COLO668 (cell line): Measurements from ENCODE around the gene CHST13.

Experiments used
- DNase-seq: peaks from one replicate; lab custom pipeline; 2025; ENCODE audit not compliant: unreplicated experiment; lab: John Stamatoyannopoulos, UW

The CHST13 gene

DNA sequence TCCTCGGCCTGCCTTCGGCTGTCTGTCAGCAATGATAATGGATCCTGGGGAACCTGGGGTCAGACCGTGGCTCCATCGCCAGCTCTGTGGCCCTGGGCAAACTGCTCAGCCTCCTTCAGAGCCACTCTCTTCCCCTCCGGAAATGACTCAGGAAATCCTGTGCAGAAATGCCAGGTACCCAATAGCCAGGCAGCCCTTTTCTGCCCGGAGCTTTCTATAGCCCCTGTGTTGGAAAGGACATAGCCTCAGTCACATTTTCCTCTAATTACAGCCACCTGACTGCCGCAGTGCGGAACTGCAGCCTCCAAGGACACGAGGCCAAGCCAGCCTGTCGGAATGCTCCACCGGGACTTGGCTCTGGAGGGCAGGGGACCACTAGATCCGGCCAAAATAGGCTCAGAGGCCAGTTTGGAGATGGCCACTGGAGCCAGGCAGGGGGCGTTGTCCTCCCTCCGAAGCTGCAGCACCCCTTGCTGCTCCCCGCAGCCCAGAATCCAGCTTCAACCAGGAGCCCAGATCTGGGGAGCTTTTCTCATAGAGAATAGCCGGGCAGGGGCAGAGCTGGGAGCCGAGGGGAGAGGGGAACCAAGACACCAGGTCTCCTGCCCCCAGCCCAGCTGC lies 36.7 kb upstream of the CHST13 start:
- no peak for DNase-seq

DNA sequence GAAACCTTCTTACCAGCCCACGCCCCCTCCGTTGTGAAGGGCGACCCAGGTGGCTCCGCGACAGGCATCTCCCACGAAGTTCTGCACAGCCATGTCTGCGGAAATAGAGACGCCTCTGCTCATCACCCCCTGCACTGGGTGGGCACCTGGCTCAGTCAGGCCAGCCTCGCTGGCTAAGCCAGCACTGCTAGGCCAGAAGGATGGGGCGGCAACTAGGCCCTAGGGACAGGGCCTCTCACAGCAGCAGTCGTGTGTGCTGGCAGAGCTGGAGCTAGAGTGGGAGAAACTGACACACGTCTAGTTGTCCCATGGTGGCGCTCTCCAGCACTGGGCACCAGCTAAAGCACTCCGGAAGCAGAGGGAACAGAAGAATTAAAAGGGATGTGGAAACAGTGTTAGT lies 35.8 kb upstream of the CHST13 start:
- DNase-seq: no peak

DNA sequence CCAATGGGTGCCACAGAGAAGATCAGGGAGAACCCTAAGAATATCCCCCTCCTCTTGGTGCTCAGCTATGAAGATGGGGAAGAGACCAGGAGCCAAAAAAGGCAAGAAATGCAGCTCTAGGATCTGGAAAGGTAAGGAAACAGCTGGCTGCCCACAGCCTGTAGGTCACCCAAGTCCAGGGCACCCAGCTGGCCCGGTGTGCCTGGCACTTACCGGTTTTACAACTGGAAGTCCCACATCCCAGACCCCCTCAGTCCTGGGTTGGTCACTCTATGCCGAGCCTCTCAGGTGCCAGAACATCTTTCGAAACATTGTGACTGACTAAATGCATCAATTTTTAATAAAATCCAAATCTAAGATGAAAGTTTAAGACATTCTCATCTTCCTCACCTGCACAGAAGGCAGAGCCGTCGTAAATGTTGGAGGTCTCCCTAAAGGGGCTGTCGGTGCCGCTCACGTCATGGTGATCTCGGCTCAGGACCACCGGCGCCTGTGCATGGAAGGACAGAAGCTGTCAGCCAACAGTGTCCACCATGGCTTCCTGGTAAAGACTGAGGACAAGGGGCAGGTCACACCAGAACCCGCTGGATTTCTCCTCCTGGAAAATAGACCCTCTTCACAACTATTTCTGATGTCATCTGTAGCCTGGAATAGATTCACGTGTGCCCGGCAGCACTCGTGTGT lies 34.9 kb upstream of the CHST13 start:
- no peak for DNase-seq

DNA sequence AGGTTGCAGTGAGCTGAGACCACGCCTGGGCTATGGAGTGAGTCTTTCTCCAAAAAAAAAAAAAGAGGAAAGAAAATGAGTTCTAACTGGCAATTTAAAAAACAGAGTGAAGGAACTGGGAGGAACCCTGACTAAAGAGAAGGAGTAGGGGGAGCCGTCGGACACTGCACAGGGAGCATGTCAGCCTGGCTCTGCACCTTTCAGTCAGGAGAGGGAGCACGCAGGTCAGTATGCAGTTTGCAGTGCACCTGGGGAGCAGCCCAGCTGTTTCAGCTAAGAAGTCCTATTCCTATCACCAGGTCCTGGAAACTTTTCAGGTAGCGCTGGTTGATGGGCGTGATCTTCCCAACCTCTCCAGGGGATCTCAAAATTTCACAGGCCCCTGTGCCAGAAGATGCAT lies 33.3 kb upstream of the CHST13 start:
- DNase-seq: peak; percentile 5

DNA sequence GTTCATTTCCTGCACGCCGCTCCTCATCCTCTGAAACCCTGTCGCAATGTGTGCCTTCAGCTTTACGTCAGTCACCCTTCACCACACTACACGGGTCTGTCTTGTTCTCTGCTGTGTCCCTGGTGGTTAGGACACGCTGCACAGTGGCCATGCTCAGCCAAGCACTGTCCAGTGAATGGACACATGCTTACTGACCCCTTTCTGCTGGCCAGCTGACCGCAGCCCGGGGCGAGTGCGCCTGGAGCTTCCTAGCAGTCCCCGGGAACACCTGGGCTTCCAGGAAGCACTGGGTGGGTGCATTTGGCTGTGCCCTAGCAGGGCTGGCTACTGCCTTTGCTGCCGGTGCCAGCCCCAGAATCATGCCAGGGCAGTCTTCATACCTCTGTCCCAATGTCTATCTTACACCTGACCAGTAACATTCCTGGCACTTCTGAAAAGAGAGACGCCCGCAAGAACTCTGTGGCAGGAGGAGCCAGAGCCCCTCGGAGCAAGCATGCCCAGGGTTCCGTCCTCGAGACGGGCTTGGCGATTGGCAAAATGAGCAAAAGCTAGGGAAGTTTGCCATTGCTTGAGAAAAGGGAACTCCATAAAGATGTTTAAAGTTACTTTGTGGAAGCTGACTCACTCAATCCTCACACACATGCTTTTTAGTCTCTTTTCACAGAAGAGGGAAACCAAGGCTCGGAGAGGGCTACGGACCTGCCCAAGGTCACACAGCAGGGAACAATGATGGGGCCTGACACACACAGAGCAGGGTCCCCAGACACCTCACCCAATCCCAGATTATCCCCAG lies 32.5 kb upstream of the CHST13 start:
- DNase-seq: no peak

GRCh38 chr3:126493051-126493450 lies 30.9 kb upstream of the CHST13 start:
- DNase-seq: no peak

DNA sequence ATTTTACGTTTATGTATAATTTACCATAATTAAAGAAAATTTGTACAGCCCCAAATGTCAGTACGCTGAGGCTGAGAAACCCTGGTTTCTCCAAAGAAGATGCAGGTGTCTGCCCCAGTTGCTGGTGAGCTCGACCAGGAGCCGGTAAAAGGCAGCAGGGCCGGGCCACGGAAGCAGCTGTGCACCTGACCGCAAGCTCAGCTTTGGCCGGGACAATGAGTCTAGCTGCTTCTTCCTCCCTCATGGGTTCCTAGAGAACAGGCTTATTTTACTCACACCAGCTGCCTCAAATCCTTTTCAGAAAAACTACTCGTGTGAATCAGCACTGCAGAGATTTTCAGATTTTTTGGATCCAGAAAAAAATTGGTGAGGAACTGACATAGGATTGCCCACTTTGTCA lies 30.2 kb upstream of the CHST13 start:
- DNase-seq: peak; percentile 15

DNA sequence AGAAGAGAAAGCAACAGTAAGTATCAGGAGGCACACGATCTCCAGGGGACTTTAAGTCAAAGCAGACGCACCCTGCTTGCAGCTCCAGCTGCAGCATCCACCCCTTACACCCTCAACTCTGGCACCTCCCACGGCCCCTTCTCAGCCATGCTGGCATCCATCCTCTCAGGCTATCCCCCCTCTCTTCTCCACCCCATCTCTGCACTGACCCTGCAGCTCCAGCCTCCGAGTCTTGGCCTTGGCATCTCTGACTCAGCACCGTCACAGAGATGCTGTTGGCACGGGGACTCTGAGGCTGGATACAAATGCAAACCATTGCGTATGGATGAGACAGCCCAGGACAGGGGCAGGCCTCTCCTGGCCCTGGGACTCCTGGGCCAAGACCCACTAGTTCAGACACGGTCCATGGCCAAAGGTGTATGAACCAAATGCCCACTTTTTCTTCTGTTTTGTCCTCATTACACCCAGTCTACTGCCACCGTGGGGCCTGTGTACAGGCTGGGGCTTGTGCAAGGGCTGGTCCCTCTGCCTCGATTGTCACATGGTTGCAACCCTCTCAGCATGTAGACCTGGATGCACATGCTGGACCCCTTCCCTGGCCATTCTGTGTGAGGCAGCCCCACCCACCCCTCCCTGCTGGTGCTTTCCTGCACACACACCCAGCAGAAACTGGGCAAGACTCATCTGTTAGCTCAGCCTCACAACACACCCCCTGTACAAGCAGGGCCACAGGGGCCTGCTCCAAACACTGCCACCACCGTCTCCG lies 29.6 kb upstream of the CHST13 start:
- no peak for DNase-seq

- DNase-seq: no peak
Observed at GRCh38 chr3:126494970-126495230, 29.1 kb upstream of the CHST13 start.

- DNase-seq: no peak
Observed at GRCh38 chr3:126495786-126496185, 28.2 kb upstream of the CHST13 start.

DNA sequence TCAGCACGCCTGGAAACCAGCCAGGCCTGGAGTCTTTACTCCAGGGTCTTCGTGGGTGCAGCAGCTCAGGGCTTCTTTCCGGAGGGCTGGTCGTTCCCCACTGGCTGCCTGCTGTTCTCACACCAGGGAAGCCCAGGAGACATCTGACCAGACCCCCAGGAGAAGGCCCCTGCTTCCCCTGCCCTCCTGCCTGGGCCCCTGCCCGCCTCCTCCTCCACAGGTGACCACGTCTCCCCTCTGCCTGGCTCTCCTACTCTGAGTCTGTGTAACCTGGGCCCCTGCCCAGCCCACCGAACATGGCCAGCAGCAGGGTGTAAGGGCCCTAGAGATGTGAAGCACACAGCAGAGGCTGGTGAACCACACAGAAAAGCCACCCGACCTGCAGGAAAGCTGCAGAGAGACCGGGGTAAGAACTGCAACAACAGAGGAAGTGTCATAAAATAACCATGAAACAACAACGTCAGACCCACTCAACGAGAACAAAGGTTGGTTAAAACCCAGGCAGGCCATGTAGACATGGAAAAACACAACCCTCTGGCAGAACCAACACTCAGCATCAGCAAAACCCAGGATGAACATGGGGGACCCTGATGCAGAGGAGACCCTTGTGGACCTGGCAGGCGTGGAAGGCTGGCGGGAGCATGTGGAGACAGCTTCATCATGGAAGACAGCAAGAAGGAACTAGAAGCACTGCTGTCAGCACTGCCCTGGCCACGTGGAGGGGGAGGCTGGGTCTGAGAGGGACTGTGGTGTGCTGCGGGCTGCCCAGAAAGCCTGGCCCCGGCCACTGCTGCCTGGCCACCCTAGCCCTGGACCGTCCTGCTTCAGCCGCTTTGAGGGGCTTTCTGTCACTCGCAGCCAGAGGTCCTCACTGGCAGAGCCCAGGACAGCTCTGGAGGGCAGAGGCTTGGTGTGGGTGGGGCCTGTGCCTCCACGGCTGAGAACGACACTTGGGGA lies 26.8 kb upstream of the CHST13 start:
- DNase-seq: no peak

GRCh38 chr3:126497956-126498355 lies 26.0 kb upstream of the CHST13 start:
- no peak for DNase-seq

DNA sequence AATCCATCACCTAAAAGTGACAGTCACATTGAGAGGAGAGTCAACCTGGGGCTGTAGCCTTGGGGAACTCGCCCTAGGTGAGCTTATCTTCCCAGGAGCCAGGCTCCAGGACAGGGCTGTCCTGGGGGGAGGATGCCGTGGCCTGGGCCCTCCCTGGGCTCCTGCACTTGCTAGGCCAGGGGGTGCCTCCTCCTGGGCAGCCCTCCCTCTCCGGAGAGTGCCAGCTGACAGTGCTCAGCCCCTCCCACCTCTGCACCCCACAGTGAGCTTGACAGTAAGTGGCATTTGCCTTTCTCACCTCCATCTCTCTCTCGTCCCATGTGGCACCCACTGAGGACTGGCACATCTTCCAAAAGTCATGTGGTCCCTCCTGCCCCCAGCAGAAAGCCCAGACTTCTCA lies 25.5 kb upstream of the CHST13 start:
- no peak for DNase-seq

DNA sequence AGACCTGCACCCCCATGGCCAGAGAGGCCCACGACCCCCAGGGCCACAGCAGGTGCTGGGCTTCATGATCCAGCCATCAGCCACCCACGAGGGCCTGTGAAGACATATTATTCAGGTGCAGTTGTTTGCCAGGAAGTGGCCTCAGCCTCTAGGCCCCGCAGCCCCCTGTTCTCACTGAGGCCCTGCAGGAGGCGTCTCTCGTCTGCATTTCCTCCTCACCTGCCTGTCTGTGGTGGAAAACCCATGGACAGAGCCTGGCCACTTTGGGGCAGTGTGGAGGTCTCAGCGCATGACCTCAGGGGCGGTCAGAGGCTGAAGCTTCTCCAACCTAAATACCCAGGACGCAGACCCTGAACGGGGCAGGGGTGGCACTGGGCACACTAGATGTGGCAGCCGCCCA lies 25.0 kb upstream of the CHST13 start:
- DNase-seq: no peak

DNA sequence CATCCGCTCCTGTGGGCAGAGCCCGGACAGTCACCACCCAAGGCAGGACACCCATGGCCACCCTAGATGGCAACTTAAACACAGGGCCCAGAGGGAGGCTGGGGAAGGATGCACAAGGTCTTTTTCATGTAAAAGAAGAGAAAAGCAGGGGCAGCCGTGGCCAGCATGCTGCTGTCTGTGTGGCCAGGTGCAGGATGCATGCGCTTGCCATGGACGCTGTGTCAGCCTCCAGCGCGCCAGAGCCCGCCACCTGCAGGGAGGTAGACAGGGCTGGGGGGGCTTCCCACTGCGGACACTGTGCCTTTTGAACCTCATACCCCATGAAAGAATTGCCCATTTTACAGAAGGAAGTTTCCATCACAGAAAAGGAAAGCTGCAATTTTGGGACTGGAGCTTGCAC lies 24.6 kb upstream of the CHST13 start:
- no peak for DNase-seq

DNA sequence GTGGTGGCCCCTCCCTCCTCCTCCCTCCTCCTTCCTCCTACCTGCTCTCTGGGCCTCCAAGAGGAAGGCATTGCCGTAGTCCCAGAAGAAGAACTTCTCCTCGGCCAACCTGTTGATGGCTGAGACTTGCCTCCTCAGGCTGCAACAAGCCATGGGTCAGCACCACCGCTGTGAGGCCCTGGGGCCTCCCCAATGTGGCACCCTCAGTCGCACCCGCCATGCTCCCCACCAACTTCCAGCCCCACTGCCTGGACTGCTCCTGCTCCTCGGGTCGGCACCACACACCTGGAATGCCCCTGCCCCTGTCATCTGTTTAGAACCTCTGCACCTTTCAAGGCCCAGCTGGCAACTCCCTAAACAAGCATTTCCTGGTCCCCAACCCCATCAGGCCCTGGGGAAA lies 23.9 kb upstream of the CHST13 start:
- DNase-seq: no peak

- no peak for DNase-seq
Observed at GRCh38 chr3:126501054-126501453, 22.9 kb upstream of the CHST13 start.

DNA sequence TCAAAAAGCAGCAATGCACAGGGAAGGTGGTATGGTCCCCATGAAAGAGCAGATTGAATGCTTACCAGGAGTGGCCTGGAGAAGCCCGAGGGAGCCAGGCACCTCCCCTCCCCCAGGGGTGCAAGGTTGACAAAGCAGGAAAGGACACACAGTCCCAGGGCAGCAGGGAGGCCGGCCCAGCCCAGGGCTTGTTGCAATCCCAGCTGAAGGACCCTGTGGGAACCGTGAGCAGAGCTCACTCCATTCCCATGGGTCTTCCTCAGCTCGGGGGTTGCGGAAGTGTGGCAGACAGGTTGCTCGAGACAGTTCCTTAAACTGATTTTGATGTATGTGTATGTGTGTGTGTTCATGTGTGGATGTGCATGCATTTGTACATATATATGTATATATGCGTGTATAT lies 22.2 kb upstream of the CHST13 start:
- DNase-seq: no peak

DNA sequence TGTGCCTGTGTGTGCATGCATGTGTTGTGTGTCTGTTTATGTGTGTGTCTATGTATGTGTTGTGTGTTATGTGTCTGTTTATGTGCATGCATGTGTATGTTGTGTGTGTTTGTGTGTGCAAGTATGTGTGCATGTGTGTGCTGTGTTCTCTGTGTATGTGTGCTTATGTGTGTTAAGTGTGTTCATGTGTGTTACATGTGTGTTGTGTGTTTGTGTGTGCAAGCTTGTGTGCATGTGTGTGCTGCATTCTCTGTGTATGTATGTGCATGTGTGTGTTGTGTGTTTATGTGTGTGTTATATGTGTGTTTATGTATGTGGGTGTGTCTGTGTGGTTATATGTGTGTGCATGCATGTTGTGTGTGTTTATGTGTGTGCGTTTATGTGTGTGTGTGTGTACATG lies 21.3 kb upstream of the CHST13 start:
- no peak for DNase-seq

DNA sequence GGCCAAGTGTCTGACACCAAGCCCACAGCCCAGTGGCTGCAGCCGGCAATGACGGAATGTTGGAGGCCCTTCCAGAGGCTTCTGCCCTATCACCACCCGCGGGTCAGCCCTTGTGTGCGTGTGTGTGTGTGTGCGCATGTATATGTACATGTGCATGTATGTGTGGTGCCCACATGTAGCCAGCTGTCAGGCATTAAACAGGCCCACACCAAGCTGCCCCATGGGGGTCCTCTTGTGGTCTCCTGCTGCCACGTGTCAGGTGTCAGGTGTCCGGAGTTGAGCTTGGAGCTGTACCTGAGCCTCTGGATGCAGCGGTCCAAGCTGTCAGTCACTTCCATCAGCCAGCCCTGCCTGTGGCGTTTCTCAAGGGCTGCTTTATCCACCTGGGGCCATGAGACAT lies 20.3 kb upstream of the CHST13 start:
- no peak for DNase-seq

DNA sequence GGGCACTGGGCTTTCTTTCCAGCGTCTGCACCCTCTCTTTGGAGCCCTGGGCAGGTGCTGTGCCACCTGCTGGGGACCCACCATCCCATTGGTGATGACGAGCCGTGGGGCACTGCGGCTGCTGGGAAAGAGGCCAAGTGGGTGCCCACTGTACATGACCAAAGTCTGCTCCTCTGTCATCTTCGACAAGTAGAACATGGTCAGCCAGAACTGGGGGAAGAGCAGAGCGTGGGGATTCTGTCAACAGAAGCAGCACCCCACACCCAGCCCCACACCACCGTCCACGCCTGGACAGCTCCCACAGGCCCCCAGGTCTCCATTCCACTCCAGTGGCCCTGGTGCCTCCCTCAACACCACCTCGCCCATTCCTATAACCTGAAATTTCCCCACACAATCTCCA lies 16.1 kb upstream of the CHST13 start:
- DNase-seq: no peak
